Left kidney (tissue), 2 donors: ENCODE measurements around the gene RAB1A. TPM values are rescaled to one million over a fixed set of nuclear protein-coding genes. Genes with fewer than 3 reads are reported as not detected.

Experiments
- DNase-seq: peaks from one replicate; pipeline ENCODE4 v3.0.0-alpha.2; 2013
- polyA plus RNA-seq: library from polyadenylated mRNA; unstranded; fragments of 120-200 nt; gene quantifications from one replicate; pipeline ENCODE4 v1.2.1, GENCODE V29; 2013; ENCODE audit not compliant: insufficient read length

Gene RAB1A
- polyA plus RNA-seq, 1 donor = 260 TPM

DNA sequence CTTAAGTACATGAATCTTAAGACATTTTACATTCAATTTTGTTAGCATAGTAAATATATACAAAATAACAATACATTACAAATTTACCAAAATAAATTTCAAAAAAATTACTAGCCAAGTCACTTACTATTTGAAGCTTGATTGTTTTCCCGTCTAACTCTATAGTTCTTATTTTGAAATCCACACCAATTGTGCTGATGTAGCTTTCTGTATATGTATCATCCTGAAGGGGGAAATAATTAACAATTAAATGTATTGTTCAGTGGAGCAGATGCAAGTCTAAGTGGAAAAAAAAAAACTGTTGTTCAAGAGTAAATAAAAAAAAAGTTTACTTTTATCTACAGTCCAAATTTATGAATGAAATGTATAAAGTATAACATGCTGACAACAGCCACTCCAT lies 32.1 kb downstream of the RAB1A start:
- DNase-seq = no peak

DNA sequence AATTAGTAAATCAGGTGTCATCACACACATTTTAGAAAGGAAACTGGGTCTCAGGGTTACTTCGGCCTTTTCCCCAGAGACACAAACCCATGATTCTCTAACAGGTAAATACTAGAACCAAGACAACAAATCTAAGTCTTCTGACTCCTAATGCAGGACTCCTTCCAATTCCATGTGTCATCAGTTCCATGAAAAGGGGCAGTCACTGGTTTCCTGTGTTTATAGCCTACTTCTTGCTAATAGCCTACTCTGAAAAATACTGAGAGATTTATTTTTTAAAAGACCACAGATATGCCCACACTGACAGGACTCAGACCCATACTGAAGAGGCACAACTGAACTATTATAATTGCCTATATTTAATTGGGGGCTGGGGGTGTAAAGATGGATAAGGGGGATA lies 33.0 kb downstream of the RAB1A start:
- DNase-seq = no peak

DNA sequence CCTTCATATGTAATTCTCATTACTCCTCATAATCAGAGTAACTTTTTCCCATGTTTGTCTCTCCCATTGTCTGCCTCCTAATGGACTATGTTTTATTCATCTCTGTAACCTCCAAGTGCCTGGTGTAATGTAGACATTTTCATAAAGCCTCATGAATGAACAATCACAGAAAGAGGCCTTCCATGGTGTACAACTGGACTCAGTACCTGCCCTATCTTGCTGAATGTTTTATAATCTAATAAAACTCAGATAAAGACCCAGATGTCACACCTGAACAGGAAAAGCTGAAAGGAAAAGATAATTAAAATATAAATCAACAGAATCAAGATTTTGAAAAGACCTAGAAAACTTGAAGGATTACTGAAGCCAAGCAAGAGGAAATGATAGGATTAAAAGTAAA lies 36.7 kb downstream of the RAB1A start:
- no peak for DNase-seq

DNA sequence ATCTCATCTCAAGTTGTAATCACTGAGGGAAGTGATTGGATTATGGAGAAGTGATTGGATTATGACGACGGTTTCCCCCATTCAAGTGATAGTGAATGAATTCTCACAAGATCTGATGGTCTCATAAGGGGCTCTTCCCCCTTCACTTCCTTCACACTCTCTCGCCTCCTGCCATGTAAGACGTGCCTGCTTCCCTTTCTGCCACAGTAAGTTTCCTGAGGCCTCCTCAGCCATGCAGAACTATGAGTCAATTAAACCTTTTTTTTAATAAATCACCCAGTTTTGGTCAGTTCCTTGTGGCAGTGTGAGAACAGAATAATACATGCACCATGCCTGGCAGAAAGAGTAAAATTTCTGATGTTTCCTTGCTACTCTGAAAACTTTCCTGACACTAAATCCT lies 37.1 kb downstream of the RAB1A start:
- DNase-seq = no peak

DNA sequence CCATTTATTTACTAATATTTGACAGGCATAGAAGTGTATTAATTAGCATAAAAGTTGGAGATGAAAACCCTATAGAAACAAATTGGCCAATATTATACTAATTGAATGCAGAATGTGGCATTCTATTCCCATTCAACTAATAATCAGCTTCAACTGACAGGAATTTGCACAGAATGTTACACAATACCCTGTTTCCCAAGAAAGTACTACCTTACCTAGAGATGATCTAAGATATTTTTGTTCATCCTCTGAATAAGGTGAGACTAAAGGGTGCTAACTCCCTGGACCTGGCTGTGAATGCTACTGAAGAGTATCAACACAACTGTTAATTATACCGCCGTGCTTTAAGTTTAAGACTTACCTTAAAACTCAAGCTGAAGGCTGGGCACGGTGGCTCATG lies 44.8 kb downstream of the RAB1A start:
- no peak for DNase-seq

DNA sequence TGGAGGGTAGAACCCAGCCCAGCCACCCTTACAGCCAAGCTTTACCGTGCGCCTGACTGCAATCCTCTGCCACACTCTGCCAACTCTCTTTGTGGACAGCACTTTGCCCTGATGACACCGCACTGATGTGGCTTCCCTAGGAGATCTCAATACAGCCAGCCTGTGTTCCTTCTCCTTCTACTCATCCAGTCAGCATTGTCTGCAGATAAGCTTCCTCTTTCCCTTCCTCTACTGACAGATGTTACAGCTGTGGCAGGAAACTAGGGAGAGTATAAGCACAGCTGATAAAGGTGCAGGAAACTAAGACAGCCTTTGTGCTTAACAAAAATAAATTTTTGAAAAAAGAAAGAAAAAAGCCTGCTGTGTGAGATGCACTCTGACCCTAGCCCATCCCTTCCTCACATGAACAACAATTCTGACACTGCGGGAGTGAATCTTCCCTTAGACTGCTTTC lies 48.6 kb downstream of the RAB1A start:
- no peak for DNase-seq

DNA sequence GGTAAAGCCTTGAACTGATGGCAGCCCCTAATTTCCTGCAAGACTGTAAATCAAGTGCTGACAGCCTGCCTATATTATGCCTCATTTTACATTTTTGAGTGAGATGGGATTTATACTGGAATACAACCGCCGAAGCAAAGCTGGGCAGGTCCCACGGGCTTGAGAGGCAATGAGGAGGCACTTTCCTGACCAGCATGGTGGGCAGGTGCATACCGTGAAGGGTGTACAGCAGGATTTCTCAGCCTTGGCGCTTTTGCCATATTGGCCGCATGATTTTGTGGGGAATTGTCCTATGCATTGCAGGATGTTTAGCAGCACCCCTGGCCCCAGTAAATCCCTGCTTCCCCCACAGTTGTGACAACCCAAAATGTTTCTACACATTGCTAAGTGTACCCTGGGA lies 50.9 kb downstream of the RAB1A start:
- DNase-seq = no peak

DNA sequence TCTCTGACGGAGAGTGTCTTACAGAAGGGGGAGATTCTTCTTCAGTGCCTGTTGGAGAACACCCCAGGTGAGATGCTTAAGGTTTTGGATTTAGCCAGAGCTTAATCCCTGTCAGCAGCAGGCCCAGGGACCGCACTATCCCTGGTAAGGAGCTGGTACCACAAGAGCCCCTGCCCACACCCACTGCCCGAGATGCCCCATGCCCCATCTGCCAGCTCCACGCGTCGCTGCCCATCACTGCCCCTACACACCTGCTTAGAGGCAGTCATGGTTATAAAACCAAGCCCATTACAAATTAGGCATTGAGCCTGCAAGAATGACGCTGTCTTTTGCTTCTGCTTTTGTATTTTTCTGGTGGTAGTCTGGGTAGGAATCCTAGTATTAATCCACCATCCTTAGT lies 52.0 kb downstream of the RAB1A start:
- DNase-seq = no peak

DNA sequence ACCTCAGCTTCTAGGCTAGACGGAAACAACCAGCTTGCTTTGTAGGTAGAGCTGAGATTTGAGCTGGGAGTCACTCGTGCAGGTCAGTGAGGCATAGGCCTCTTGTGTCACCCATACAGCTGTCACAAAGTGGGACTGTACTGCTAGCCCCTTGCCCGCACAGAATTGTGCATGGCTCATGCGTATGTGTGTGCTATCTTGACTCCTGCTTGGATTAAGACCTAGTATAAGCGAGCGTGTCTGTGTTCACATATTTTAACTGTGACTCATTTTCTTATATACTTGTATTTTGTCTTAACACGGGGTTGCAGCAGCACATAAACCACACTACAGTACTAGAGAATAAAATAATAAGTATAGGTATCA lies 53.6 kb downstream of the RAB1A start:
- no peak for DNase-seq

DNA sequence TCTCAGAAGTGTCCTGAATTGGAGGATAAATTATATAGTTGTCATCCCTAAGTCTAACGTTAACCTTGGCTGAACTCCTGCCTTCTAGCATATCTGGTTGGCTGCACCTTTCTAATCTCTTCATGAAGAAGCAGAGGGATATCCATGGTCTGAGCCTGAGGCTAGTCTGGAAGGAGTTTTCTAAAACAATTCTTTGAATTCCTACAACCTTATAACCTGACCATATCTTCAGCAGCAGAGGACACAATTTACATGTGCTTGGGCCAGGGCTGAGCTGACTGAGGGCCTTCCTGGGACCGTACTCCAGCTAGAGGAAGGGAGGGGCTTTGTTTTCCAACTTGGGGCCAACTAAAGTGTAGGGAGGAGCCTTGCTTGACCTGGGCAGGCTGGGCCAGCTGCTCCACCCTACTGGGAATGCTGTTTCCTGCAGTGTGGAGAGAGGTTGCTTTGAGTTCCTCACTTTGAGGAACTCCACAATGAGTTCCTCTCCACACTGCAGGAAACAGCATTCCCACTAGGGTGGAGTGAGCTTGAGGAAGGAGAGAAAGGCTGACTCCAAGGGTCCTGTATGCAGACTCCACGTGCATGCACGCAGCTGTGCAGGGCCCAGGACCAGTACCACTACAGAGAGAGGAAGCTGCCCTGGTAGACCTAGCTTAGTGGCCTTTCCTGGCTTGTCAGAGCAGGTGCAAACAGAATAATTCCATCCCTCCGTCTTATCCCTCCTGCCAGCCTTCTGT lies 54.1 kb downstream of the RAB1A start:
- DNase-seq = no peak

DNA sequence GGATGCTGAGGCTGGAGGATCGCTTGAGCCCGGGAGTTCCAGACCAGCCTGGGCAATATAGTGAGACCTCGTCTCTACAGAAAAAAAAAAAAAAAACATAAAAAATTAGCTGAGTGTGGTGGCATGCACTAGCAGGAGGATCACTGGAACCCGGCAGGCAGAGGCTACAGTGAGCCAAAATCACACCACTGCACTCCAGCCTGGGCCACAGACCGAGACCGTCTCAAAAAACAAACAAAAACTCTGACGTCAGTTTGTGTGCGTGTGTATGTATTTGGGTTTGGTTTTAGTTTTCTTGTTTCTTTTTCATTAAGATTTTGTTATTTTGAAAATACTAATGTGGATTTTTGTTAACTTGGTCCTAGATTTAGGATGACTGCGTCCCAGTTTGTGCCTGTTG lies 54.7 kb downstream of the RAB1A start:
- no peak for DNase-seq

DNA sequence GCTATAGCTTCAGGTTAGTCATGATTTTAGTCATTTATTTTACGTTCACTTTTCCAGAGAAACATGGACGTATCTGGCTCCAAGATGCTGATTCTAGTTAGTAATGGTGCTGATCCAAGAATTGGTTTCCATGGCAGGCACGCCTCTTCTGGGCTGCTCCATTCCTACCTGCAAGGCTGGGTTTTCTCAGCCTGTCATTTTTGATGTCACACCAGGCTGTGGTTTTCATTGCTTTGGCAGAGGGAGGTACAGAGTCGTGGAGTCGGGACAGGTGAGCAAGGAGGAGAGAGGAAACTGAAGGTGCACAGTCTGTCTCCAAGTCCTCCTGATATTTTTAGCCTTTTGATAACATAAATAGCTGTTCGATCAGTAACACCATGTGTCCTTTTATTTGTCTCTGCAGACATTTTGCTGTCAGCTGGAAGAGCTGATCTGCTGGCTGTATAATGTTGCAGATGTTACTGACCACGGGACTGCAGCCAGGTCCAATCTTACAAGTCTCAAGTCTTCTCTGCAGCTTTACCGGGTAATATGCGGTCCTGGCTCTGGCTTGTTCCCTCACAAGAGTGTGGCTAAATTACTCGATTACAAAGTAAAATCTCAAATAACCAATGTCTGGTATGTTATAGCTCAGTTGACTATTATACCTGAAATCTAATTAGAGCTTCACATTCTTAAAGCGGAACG lies 55.9 kb downstream of the RAB1A start:
- DNase-seq = no peak

DNA sequence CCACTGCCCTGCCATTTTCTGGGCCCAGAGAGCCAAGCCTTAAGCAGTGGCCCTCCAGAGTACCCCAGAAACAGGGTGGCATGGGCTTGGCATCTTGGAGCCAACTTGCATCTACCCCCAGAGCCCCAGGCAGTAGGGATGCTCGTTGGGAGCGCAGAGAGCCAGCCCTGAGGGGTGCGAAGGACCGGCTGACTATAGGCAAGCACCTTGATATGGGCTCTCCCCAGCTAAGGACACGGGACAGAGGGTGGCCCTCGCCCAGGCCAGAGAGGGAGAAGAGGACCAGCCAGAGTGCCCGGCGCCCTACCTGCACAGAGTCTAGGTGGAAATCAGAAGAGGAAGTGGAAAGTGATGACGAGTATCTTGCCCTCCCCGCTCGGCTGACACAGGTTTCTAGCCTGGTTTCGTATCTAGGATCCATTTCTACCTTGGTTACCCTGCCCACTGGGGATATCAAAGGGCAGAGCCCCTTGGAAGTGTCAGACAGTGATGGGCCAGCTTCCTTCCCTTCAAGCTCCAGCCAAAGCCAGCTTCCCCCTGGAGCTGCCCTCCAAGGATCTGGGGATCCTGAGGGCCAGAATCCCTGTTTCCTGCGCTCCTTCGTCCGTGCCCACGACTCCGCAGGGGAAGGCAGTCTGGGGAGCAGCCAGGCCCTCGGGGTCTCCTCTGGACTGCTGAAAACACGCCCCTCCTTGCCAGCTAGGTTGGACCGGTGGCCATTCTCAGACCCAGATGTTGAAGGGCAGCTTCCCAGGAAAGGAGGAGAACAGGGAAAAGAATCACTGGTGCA lies 57.5 kb downstream of the RAB1A start:
- DNase-seq = no peak

DNA sequence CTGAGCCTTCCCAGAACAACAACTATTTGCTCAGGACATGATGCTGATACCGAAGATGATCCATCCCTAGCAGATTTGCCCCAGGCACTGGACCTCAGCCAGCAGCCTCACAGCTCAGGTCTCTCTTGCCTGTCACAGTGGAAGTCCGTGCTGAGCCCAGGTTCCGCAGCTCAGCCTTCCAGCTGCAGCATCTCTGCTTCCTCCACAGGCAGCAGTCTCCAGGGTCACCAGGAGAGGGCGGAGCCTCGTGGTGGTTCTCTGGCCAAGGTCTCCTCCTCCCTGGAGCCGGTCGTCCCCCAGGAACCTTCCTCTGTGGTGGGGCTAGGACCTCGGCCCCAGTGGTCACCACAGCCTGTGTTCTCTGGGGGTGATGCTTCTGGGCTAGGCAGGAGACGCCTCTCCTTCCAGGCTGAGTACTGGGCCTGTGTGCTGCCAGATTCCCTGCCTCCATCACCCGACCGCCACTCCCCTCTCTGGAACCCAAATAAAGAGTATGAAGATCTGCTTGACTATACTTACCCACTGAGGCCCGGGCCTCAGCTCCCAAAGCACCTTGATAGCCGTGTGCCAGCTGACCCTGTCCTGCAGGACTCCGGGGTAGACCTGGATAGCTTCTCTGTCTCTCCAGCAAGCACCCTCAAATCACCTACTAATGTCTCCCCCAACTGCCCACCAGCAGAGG lies 58.3 kb downstream of the RAB1A start:
- no peak for DNase-seq

DNA sequence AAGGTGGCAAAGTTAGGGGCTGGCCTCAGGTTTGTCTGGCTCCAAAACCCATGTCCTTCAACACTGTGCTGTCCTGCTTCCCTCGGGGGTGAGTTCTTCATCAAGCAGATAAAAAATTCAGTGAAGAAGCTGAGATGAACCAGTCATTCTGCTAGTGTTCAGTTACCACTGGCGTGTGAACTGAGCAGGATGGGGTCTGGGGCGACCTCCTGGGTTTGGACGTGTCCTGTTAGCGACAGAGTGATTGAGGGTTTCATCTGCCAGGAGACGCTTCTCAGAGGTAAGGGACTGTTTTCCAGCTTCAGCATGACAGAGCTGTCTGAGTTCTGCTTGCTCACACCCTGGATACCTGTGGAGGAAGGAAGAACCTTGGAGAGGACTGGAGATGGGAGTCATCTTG lies 59.0 kb downstream of the RAB1A start:
- DNase-seq = no peak

DNA sequence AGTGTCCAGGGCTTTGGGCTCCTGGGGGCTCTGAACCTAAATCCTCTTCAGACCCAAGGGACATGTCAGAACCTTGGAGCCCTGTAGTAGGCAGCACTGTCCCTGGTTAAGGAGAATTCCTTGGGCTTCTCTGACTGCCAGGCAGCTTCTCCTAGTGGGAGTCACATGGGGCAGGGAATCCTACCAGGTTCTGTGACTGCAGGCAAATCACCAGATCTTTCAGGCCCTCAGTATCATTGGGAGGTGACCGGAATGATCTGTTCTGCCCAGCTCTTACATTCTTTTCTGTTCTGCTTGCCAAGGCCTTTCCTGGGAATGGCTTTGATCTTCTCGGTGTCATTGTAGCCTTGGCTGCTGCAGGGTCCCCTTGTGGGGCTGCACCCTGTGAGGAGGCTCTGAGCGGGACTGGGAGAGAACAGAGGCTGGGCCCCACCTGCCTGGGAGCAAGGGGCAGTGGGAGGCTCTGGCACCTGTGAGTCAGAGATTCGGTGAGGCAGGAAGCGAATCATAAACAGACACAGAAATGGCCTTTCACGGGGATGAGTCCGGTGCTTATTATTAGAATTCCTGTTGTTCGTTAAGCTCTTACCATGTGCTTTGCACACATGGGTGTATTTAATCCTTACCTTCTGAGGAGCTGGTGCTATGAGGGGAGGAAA lies 59.6 kb downstream of the RAB1A start:
- no peak for DNase-seq

DNA sequence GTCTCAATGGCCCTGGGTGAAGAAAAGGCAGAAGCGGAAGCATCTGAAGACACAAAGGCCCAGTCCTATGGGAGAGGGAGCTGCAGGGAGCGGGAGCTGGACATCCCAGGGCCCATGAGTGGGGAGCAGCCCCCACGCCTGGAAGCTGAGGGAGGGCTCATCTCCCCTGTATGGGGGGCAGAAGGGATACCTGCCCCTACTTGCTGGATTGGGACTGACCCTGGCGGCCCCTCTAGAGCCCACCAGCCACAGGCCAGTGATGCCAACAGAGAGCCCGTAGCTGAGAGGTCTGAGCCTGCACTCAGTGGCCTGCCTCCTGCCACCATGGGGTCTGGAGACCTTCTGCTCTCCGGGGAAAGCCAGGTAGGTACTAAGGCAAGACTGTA lies 60.5 kb downstream of the RAB1A start:
- no peak for DNase-seq

DNA sequence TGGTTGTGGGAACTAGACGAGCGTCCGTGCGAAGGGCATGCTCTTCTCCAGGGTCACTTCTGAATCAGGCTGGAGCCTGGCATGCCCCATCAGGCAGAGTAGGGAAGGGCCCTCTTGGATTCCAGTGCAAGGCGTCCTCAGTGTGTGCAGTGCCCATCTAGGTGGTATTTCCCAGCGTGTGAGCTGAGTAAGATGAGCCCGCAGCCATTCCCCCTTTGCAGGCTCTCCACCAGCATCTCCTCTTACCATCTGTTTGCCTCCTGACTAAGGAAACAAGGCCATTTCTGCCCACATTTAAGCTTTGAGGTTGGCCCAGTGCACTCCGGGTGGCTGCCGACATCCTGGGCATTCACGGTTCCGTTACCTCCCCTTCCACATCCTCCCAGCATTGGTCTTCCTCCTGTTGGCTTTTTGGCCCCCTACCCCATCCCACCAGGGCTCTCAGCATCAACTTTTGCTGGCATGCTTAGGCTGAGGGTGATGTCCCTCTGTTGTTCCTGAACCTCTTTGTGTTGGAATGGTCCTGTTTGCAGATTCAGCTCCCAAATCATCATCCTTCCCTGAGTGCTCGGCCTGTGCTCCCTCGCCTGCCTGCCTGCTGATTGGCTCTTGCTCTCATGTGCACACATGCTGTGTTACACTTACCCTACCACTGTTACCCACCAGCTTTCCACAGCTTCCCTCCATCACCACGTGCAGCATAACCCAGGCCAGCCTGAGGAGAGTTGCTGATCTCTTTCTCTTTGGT lies 61.9 kb downstream of the RAB1A start:
- DNase-seq = no peak

DNA sequence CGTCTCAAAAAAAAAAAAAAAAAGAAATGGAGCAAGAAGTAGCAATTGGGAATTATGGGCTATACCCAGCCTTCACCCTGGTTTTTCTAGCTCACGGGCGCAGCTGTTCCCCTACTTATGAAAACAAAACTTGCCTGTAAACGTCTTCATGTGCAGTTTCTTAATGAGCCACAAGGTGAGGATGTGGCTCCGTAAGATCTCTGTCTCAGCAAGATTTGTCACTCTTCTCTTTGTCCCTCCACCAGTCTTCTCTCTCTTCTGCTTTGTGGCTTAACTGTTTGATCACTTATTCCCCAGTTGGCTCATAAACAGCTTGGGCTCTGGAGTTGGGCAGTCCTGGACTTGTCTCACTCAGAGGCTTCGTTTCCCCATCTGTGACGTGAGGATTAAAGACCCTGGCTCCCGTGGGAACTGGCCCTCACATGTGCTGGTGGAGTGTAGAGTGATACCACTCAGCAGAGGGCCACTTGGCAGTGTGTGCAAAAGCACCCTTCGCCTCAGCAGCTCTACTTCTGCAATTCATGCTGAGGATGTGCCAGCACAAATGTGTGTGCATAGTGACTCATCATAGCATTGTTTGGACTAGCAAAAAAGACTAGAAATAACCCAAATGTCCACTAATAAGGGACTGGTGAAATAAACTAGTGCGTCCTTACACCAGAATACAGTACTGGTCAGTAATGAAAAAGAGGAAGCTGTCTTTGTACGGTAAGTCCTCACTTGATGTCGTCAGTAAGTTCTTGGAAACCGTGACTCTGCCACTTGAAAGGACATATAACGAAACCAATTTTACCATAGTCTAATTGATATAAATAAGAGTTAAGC lies 65.0 kb downstream of the RAB1A start:
- no peak for DNase-seq
